Measurements from ENCODE around the gene RASD2.

RASD2 gene

GRCh38 chr22:35560366-35560765, 19.7 kb downstream of the RASD2 start:
- DNase-seq (ENCODE audit: low read depth in 2 of 2) = no peak

- DNase-seq (ENCODE audit: low read depth in 2 of 2) = no peak
Observed at GRCh38 chr22:35560824-35561223, 20.2 kb downstream of the RASD2 start.

DNA sequence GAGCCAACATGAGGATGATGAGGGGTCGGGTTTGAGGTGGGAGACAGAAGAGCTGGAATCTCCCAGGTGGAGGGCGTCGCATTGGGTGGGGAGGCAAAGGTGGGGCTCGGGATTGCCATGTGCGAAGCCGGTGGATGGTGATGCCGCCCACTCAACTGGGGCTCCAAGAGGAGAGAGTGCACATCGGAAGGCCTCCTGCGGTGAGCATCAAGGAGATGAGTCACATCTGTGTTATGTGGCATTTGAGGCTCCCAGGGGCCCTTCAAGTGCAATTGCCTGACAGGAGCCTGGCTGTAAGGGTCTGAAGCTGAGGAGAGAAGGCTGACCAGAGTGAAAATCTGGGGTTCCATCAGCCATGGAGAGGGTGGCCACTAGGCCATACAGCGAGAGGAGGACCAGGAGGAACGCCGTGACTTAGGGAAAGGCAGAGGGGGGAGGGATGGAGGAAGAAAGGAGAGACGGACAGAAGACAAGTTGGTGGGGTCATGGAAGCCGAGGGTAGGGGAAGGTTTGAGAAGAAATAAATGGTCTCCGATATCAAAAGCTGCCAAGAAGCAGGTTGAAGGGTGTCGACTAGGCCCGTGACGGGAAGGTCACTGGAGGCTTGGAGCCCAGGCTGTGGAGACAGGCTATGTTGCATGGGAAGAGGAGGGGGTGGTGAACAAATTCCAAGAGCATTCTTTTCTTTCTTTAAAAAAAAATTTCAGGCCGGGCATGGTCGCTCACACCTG, 21.3 kb downstream of the RASD2 start:
- DNase-seq (ENCODE audit: low read depth in 2 of 2) = no peak

GRCh38 chr22:35563211-35563610, 22.6 kb downstream of the RASD2 start:
- no peak for DNase-seq (ENCODE audit: low read depth in 2 of 2)

DNA sequence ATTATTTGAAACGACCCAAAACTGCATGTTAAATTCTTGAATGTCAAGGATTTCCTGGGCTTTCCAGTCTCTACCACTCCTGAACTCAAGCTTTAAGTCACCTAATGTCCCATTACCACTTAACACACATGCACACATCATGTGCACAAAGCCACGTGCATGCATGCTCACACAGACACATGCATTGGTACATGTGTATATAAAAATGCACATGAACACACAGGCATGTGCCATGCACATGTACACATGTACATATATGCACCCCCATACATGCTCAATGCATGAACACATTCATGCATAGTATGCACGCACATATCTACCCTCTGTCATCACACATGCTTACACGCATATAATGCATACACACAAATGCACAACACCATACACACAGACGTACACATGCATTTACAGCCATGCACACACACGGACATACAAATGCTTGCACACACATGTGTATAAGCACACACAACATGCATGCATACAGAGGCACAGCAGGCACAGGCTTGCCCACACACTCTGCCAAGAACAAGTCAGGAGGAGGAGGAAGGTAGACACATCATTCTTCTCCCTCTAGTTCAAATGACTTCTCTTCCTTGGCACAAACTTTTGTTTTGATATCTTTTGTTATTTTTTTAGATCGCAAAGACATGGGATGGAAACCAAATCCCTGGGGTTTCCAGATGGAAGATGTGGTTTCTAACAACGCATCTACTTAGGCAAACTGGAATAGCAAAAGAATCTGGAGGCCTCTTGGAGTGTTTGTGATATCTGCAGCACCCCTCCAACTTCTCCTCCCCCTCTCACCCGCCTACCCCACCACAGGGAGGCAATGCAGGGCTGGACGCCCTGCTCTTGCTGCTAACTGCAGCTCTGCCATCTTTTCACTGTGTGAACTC, 24.6 kb downstream of the RASD2 start:
- no peak for DNase-seq (ENCODE audit: low read depth in 2 of 2)

DNA sequence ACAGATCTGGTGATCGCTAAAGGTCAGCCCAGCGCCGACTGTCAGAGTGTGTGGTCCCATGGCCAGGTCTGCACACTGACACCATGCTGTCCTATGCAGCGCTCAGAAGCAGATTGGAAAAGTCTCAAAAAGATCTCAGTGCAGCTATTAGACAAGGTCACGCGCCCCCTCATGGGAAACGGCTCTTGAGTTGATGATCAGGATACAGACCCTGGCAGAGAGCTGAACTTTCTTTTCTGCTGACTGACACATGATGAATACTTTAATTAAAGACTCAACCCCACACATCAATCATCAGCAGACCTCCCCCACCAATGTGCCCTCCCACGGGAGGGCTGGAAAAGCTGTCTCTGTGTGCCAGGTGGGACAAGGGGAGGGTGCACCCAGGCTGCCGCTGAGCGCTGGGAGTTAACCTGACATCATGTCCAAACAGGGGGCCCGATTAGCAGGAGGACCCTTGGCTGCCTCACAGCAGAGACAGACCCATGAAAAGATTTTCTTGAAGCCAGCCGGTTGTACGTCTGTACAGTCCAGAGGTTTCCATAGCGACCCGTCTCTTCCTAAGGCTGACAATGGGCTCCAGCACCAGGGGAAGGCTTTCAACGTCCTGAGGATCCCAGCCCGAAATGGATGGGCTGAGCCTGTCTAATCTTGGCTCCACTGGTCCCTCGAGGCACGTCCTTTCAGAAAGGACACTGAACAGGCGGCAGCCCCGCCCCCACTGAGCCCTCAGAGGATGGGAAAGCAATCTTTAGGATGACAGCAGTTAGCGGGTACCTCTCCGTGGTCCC, 26.9 kb downstream of the RASD2 start:
- DNase-seq (ENCODE audit: low read depth in 2 of 2) = no peak

DNA sequence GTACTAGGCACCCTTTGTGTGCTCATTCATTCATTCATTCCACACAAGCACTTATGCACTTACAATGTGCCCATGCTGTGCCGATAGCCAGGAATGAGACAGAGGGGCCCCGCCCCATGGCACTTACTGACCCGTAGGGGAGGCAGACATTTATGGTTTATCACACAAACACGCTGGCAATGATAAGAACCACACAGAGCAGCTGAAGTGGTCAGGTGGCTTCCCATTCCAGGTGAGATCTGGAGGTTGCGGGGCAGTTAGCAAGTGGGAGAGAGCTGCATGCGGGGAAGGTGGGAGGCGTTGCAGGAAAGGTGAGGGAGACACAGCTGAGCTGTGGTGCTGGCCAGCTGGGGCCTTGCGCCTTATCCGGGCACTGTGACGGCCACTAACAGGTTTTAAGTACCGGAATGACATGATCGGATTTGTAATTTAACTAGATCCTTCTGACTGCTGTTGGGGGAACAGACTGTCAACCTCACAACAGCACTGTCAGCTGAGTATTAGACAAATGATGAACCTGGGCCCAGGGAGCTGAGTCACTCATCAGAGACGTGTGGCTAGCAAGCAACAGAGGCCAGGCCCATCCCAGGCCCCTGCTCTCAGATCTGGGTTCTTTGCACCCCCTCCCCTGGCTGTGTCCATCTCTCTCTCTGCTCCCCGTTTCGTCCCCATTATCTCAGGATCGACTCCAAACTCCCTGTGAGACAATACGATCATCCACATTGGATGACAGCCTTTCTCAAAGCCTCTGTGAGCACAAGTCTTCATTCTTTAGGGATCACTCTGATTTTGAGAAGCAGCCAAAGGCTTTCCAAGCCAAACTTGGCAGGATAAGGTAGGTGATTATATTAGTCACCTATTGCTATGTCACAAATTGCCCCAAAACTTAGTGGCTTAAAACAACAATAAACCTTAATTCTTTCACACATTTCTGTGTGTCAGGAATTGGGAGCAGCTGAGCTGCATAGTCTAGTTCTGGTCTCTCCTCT, 28.4 kb downstream of the RASD2 start:
- no peak for DNase-seq (ENCODE audit: low read depth in 2 of 2)

DNA sequence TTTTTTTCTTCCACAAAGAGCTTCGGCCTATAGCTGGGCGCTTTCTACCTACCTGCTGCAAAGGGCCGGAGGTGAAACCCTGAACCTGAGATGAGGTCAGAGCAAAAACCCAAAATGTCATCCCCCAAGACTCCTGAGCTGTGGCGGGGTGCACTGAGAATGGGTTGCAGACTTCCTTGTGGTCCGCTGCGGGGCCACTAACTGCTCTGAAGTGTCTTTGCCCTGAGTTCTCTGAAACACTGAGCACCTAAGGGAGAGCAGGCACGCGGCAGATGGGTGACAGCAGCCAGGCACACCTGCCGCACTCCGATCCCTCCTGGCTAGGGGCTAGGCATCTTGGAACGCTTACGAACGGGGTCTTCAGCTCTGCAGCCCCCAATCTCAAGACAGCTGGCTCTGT, 29.3 kb downstream of the RASD2 start:
- DNase-seq (ENCODE audit: low read depth in 2 of 2) = no peak

- no peak for DNase-seq (ENCODE audit: low read depth in 2 of 2)
Observed at GRCh38 chr22:35570686-35571194, 30.1 kb downstream of the RASD2 start.

DNA sequence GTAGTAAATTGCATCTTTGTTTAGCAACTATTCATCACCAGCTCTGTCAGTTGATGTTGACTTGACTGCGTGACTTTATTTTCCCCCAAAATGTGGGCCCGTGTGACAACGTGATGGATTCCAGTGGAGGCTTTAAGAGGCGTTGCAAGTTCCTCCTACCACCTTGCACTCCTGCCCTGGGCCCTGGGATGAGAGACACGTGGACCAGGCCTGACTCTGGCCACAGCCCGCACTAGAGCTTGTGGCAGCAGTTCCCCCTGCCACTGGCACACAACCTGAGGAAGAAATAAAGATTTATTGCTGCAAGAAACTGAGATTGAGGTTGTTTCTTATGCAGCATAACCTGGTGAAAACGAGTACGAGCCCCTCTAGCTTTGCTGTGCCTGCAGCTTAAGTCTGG, 31.9 kb downstream of the RASD2 start:
- no peak for DNase-seq (ENCODE audit: low read depth in 2 of 2)

DNA sequence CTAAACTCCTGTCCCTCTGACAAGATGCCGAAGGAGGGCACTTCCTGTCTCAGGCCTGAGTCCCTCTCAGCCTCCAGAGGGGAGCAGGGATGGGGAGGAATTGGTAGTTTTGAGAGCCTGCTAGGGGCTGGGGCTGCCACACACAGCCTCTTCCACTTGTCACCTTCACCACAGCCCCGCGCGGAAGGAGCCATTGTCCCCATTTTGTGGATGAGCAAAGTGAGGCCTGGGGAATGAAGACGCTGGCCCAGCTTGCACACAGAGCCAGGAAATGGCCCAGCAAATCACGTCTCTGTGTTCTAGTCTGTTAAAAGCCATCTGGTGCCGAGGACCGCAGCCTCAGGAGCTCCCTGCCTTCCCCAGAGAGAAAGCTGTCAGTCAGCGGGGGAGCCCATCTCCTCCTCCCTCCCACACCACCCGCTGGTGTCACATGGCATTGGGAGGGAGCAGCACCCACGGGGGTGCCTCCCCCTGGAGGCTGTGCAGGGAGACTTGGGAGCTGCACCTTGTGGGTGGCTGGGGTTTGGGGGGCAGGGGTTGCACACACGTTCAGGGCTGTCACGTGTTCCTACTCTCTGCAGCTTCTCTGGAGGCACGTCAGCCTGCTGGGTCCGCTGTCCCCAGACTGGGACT, 34.6 kb downstream of the RASD2 start:
- DNase-seq (ENCODE audit: low read depth in 2 of 2) = no peak

- DNase-seq (ENCODE audit: low read depth in 2 of 2) = no peak
Observed at GRCh38 chr22:35576671-35577070, 36.0 kb downstream of the RASD2 start.

- no peak for DNase-seq (ENCODE audit: low read depth in 2 of 2)
Observed at GRCh38 chr22:35577799-35578659, 37.4 kb downstream of the RASD2 start.

DNA sequence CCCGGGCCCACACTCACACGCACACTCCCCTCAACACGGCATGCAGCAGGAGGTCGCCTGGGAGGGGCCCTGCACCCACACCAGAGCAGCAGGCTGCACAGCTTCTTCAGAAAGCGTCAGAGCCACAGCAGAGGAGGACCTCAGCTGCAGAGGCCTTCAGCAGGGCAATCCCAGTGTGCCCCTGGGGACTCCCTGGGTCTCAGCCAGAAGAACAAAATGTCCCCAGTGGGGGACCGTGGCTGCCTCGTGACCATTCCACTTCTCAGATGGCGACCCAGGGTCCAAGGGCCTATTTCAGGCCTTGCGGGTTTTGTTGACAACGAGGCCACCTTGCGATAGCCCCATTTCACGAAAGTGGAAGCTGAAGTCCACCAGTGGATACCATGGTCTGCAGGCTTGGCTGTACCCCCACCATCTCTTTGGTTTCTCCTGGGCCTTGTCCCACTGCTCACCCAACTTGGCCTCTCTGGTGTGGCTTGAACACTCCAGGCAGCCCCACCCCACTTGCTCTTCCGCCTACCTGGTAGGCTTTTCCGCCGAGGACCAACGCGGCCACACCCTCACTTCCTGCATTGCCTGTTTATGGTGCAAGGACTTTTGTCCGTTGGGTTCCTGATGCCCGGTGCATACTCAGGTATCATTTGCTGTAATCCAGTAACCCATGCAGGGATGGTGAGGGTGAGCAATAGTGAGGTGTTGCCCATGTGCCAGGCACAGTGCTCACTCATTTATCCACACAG, 38.4 kb downstream of the RASD2 start:
- no peak for DNase-seq (ENCODE audit: low read depth in 2 of 2)

DNA sequence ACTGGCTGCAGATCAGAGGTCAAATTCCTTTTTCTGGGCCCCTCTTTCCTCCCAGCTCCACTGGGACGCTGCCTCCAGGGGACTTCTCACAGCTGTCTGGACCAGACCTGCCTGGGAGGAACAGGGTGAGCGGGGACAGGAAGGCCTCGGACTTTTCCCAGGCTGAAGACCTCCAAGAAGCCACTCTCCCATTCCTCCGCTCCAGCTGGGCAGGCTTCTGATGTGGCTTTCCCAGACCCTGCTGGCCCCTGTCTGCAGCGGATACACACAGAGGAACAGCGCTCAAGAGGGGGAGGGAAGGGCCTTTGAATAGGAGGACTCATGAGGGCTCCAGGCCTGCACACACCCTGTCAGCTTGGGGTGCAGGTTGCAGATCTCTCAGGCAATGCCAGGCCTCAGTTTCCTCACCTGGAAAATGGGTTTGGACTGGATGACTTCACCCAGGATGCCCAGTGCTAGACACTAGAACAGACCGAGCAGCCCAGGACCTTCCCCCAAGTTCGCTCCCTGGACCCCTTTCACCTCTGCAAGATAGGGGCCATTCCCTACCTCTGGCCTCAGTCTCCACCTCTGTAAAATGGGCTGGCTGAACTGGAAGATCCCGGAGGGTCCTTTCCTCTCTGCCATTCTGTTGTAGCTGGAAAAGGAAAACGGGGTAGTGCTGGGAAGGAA, 39.9 kb downstream of the RASD2 start:
- no peak for DNase-seq (ENCODE audit: low read depth in 2 of 2)

DNA sequence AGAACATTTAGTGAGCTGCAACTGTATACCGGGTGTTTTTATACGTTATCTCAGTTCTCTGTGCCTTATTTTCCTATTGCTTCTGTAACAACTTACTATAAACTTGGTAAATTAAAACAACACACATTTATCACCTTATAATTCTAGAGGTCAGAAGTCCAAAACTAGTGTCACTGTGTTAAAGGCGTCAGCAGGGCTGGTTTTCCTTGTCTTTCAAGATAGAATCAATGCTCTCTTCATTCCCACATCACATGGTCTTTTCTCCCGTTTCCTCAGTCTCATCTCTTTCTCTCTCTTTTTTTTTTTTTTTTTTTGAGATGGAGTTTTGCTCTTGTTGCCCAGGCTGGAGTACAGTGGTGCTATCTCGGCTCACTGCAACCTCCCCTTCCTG, 40.4 kb downstream of the RASD2 start:
- no peak for DNase-seq (ENCODE audit: low read depth in 2 of 2)

- DNase-seq (ENCODE audit: low read depth in 2 of 2) = no peak
Observed at GRCh38 chr22:35582218-35582860, 41.7 kb downstream of the RASD2 start.

All from stimulated activated CD4-positive, alpha-beta T cell treated with anti-CD3 and anti-CD28 coated beads, Interleukin-1b, Interleukin-23, amount 100 ng/mL, for 1 hour (primary cell).